ENCODE results near the gene PCED1A.

PCED1A gene

GRCh38 chr20:2815242-2815900 is 25.1 kb downstream of the PCED1A start:
- TF ChIP-seq, protein P1, sequence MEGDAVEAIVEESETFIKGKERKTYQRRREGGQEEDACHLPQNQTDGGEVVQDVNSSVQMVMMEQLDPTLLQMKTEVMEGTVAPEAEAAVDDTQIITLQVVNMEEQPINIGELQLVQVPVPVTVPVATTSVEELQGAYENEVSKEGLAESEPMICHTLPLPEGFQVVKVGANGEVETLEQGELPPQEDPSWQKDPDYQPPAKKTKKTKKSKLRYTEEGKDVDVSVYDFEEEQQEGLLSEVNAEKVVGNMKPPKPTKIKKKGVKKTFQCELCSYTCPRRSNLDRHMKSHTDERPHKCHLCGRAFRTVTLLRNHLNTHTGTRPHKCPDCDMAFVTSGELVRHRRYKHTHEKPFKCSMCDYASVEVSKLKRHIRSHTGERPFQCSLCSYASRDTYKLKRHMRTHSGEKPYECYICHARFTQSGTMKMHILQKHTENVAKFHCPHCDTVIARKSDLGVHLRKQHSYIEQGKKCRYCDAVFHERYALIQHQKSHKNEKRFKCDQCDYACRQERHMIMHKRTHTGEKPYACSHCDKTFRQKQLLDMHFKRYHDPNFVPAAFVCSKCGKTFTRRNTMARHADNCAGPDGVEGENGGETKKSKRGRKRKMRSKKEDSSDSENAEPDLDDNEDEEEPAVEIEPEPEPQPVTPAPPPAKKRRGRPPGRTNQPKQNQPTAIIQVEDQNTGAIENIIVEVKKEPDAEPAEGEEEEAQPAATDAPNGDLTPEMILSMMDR (IDR thresholded peaks at IDR 0.05), result no peak

- TF ChIP-seq, protein P1 (IDR thresholded peaks at IDR 0.05), result no peak
Observed at GRCh38 chr20:2814587-2815051, 25.8 kb downstream of the PCED1A start, which contains the start of gene C20orf141. Gene C20orf141, plus strand, starts transcription at chr20:2814987. Its CDS starts 198 bp downstream, at chr20:2815185.

GRCh38 chr20:2814076-2814475 is 26.4 kb downstream of the PCED1A start:
- TF ChIP-seq, protein P1 (IDR thresholded peaks at IDR 0.05), result no peak

DNA sequence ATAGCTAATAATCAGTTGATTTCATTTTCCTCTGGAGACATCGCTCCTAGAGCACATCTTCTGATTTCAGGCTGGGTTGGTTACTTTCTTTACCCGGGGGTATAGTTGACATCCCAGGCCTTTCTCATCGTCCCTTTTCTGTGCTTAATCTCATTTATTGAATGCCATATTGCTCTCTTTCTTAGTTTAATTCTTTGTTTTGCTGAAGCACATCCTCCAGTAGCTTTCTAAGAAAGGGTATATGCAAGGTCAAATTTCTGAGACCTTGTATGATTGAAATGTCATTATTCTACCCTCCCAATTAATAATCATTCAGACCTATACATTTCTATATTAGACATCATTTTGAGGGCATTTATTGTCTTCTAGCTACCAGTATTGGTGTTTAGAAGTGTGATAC is 28.3 kb downstream of the PCED1A start:
- TF ChIP-seq, protein P1 (IDR thresholded peaks at IDR 0.05), result no peak

DNA sequence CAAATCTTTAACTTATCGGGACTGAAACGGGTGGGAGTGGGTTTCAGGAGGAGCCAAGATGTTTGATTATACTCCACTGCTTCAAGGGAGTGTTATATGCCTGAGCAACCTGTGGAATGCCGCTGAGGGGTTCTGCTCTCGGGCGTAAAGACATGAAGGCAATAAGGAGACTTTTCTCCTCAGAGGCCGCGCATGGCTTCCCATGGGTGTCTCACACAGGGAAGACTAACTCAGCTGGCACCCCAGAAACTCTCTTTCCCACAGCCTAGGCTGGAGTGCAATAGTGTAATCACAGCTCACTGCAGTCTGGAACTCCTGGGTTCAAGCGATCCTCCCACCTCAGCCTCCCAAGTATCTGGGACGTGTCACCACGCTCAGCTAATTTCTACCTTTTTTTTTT is 30.8 kb downstream of the PCED1A start:
- TF ChIP-seq, protein P1 (IDR thresholded peaks at IDR 0.05), result no peak

DNA sequence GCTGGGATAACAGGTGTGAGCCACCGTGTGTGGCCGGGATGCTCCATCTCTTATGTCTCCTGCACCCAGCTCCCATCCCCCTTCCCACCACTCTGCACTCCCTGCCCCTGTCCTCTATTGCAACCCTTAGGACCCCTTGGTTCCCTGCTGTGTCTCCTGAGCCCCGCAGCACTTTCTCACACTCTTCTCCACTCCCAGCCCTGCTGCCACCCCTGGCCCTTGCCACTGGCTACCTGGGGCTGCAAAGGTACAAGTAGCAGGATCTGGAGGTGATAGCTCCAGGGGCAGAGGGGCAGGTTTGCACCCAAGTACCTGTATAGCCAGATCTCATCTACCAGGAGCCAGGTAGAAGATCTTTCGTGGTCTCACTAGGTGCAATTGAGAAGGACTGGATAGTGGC is 33.4 kb downstream of the PCED1A start:
- TF ChIP-seq, protein P1 (IDR thresholded peaks at IDR 0.05), result no peak

DNA sequence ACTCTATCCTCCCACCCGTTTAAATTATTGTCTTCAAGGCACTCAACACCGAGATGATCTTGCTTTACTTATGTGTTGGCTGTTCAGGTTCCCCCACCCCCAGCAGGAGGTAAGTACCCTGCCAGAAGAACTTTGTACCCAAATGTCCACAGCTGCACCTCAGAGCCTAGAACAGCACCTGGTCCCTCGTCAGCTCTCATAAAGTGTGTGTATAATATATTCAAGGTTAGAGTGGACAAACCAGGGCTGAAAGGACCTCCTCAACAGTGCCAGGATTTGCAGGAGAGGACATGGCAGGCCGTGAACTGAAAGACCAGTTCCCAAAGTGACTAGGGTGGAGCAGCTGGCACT is 34.1 kb downstream of the PCED1A start:
- TF ChIP-seq, protein P1 (IDR thresholded peaks at IDR 0.05), result no peak

All from LNCAP (cell line).